ENCODE data around the gene IGFN1. TPM values are rescaled to one million over a fixed set of nuclear protein-coding genes. Genes with fewer than 3 reads are reported as not detected.

Gene IGFN1
- polyA plus RNA-seq, 1 of the 3 experiments (the other 2 are of a cell fraction) = 0.18 TPM

DNA sequence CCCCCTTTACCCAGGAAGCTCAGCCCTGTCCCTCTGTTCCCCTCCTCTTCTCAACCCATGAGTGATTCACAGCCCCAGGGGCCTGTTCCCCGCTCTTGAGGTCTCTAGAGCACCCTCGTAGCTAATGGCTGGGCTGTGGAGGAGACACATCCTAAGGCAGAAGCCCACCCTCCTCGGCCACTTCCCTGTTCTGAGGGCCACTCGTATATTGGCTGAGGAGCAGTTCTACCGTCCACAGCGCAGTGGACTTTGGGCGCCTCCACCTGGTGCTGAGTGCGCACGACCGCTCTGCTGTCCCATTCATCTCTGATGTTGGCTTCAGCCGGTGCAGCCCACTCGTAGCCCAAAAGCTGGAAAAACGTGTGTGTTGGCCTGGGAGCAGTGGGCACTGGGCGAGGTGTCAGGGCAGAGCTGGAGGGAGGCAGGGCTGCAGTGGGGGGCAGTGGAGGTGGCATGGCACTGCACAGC is 68.2 kb downstream of the IGFN1 start (continued):
- no peak for TF ChIP-seq FOSL2 (IDR thresholded peaks at IDR 0.05; ENCODE audit: borderline replicate concordance, low read depth)
- TF ChIP-seq CHD2 (IDR thresholded peaks at IDR 0.05; ENCODE audit: low read length, partially characterized antibody) = no peak
- no peak for TF ChIP-seq RXRA (IDR thresholded peaks at IDR 0.05; ENCODE audit: borderline replicate concordance, low read depth)
- no peak for TF ChIP-seq SMC3 (IDR thresholded peaks at IDR 0.05; ENCODE audit: low read depth, low read length)
- TF ChIP-seq RFX5 (IDR thresholded peaks at IDR 0.05; ENCODE audit: low read length) = no peak
- TF ChIP-seq EZH2phosphoT487 (IDR thresholded peaks at IDR 0.05; ENCODE audit: borderline replicate concordance, low read depth) = no peak

DNA sequence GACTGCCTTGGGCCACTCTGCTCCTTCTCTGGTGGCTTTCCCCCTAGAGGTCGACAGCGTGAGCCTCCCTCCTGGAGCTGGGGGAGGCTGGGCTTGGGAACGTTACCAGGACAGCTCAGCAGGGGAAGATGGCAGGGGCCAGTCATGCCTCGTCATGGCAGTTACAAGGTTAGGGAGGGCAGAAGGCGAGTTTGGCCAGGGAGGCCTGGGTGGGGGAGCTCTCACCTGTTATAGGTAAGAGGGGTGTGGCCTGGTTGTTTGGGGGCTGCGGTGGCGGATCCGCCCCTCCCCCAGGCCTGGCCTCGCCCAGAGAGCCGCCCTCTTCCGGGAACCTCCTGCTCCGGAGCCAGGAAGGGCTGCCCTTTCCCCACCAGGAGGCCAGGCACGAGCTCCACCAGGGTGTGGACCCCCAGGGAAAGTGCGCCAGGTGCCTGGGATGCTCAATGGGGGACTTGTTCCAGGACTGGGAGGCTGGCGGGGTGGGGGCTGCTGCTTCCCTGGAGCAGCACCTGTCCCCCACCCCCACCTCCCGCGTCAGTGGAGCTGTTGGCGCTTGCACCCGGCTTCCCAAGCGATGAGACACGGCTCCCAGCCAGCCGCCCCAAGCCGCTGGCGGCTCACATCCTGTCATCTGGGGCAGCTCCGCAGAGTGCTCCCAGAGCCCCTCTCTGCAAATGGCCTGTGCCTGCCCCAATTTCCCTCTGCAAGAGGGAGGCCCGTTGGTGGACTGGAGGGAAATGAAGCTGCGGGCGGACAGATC is 69.0 kb downstream of the IGFN1 start:
- WGBS (ENCODE audit: low lambda C conversion rate) = 62% methylated on average over 16 of the region's 28 CpGs
- no peaks in the 10 kb centered on the region for H3K79me2 ChIP-seq (ENCODE audit: insufficient read depth)
- no peak overlapping the region for H3K27ac ChIP-seq (ENCODE audit: low read depth in 2 of 2, low read length in 1 of 2)
- CTCF ChIA-PET = interaction anchor here (0.6 to 9.6 kb wide), 6 partner anchors 22 to 254 kb away, joined by 3 to 99 read pairs (median 12); no protein-coding TSS in a partner anchor
- peaks cover 0 to 10% of the 10 kb centered on the region in 2 experiments; a peak in 2 of 4 replicates for H3K4me1 ChIP-seq (ENCODE audit: control insufficient read depth in 1 of 2, insufficient read depth in 2 of 2, low read depth in 1 of 2, low read length in 1 of 2)
- no peak overlapping the region for H3K4me3 ChIP-seq (ENCODE audit: low read depth in 2 of 2, low read length in 1 of 2)
- H3K36me3 ChIP-seq (replicated peaks in 1 of 2; ENCODE audit: control insufficient read depth in 1 of 2, insufficient read depth in 2 of 2, low read length in 1 of 2) = no peaks in the 10 kb centered on the region
- TF ChIP-seq, protein P1, sequence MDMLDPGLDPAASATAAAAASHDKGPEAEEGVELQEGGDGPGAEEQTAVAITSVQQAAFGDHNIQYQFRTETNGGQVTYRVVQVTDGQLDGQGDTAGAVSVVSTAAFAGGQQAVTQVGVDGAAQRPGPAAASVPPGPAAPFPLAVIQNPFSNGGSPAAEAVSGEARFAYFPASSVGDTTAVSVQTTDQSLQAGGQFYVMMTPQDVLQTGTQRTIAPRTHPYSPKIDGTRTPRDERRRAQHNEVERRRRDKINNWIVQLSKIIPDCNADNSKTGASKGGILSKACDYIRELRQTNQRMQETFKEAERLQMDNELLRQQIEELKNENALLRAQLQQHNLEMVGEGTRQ (IDR thresholded peaks at IDR 0.05; ENCODE audit: borderline replicate concordance, low read depth, low read length) = no peak
- TF ChIP-seq SIN3A (IDR thresholded peaks at IDR 0.05; ENCODE audit: borderline replicate concordance, low read depth, low read length) (no peak), JUND (IDR thresholded peaks at IDR 0.05) (no peak), NFIC (IDR thresholded peaks at IDR 0.05; ENCODE audit: borderline replicate concordance) (no peak), GABPA (IDR thresholded peaks at IDR 0.05; ENCODE audit: low read depth) (no peak), YY1 (IDR thresholded peaks at IDR 0.05; ENCODE audit: low read depth) (no peak), EP300 (IDR thresholded peaks at IDR 0.05; ENCODE audit: borderline replicate concordance in 1 of 2, low read depth in 1 of 2, low read length in 1 of 2) (no peak), TCF12 (IDR thresholded peaks at IDR 0.05) (no peak), MEF2A (IDR thresholded peaks at IDR 0.05; ENCODE audit: borderline replicate concordance, low read depth) (no peak), FOXM1 (IDR thresholded peaks at IDR 0.05; ENCODE audit: low read depth) (no peak), FOXJ3 (CRISPR knock-in tag; IDR thresholded peaks at IDR 0.05) (no peak), TEAD4 (IDR thresholded peaks at IDR 0.05; ENCODE audit: borderline replicate concordance, insufficient read depth) (no peak)
- TF ChIP-seq, protein P2, sequence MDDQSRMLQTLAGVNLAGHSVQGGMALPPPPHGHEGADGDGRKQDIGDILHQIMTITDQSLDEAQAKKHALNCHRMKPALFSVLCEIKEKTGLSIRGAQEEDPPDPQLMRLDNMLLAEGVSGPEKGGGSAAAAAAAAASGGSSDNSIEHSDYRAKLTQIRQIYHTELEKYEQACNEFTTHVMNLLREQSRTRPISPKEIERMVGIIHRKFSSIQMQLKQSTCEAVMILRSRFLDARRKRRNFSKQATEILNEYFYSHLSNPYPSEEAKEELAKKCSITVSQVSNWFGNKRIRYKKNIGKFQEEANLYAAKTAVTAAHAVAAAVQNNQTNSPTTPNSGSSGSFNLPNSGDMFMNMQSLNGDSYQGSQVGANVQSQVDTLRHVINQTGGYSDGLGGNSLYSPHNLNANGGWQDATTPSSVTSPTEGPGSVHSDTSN (IDR thresholded peaks at IDR 0.05) = no peak
- H3K9me2 ChIP-seq = no peaks in the 10 kb centered on the region
- H4K20me1 ChIP-seq (ENCODE audit: insufficient read depth) = no peaks in the 10 kb centered on the region
- H3K9ac ChIP-seq = no peak overlapping the region
- H3K9me3 ChIP-seq = no peaks in the 10 kb centered on the region
- no peaks in the 10 kb centered on the region for H3F3A ChIP-seq (replicated peaks; ENCODE audit: insufficient read depth)
- DNase-seq = no peak
- no peak overlapping the region for H2AFZ ChIP-seq (ENCODE audit: low read depth)
- POLR2A ChIA-PET = no interaction called here
- H3K27me3 ChIP-seq (ENCODE audit: insufficient read depth) = no peaks in the 10 kb centered on the region
- no peak overlapping the region for H3K4me2 ChIP-seq
